Spleen (tissue), 7 donors: Measurements from ENCODE around the gene MAGEA10.

Experiments used
- CTCF ChIP-seq, 11 experiments: fragments of 200-600 bp in 7 of 11; fragments of 450-650 bp in 4 of 11; sonication (generic) in 4 of 11; IDR thresholded peaks in 8 of 11; conservative IDR thresholded peaks in 3 of 11; 1 replicate in 7 of 11; 2 replicates in 4 of 11; pipeline versions ENCODE4 v1.4.0 to v1.8.0; 2016 to 2021; ENCODE audit warnings: antibody characterized with exemption in 11 of 11, inconsistent platforms in 4 of 11, mild to moderate bottlenecking in 1 of 11
- POLR2A ChIP-seq, 3 donors: fragments of 450-650 bp; IDR thresholded peaks; one replicate each; pipeline ENCODE4 v1.5.1; 2017; ENCODE audit warnings: antibody characterized with exemption in 3 of 3, mild to moderate bottlenecking in 1 of 3
- POLR2AphosphoS5 ChIP-seq, 3 donors: sonication (generic); formaldehyde crosslinking; IDR thresholded peaks; one replicate each; pipeline ENCODE4 v1.5.1; 2017; ENCODE audit warnings: antibody characterized with exemption in 3 of 3
- donor health status: DM: no; HTN: no; CAD: no; lungs with moderate emphysema.
- donor health status: DM: no; HTN: no; CAD: no.
- donor health status: DM: no; HTN: no; CAD: no.

- no peak for TF ChIP-seq CTCF (IDR thresholded peaks at IDR 0.05 in 8 of 11, conservative IDR thresholded peaks at IDR 0.05 in 3 of 11)
- no peak for TF ChIP-seq POLR2AphosphoS5 (IDR thresholded peaks at IDR 0.05)
- no peak for TF ChIP-seq POLR2A (IDR thresholded peaks at IDR 0.05)
These were observed 39.3 kb upstream of the MAGEA10 start for GRCh38 chrX:152177497-152178269.
